Measurements from ENCODE around the gene KLC4.

Gene KLC4

DNA sequence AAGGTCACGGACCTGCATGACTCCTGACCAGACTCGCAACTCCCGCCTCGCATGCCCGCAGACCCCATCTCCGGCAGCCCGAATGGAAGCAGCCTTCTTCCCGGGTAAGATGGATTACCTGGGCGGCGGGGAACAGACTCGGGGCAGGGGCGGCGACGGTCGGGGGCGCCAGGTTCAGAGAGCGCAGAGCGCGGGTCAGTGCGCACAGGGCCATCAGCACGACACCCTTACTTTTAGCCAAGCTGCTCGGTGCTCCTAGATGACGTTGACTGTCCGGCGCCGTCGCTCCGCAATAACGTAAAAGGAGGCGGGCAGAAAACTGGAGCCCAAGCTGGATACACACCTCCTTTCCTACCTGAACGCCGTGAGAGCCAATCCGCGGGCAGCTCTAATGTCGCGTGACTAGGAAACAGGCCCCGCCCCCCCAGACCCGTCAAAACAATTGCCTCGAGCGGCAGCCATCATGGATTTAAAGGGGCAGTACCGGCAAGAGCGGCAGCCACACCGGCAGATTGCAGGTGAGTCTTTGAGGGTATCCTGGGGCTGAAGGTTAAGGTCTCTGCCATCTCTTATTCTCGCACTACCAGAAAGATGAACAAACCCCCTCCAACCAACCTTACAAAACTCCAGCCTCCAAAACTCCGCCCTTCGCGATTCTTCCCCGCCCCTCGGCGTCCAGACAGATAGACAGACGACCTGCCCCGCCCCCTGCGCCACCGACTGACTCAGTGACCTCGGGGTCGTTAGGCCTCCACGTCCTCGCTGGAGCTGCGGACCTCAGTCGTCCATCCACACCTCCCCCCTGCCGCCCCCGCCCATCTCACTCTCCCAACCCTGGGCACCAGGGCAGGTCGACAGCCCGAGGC, at the start of gene KLC4, which contains the start of gene MRPL2:
TSS of gene KLC4 (plus strand) at position 464 of the 866 bp plus-strand sequence. CDS start 1,705 bp downstream, outside the sequence.
TSS of gene MRPL2 (minus strand) at position 267 of the 866 bp plus-strand sequence. CDS start at position 214, 53 bp downstream.
- DNase-seq: peak; percentile 99

DNA sequence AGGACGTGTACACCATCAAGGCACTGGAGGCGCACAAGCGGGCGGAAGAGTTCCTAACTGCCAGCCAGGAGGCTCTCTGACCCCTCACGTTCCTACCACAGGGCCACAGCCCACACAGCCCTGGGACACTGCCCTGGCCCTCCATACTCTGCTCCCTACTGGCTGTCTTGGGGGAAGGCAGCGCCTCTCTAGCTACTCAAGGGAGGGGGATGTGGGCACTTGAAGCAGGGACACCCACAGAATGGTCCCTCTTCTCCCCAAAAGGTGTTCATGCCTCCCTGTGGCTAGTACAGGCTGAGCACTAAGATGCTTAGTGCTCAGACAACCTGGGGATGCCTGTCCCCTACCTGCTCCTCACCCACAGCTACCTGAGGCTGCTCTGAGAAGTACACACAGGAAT, 48.2 kb upstream of the KLC4 start:
- DNase-seq: no peak

DNA sequence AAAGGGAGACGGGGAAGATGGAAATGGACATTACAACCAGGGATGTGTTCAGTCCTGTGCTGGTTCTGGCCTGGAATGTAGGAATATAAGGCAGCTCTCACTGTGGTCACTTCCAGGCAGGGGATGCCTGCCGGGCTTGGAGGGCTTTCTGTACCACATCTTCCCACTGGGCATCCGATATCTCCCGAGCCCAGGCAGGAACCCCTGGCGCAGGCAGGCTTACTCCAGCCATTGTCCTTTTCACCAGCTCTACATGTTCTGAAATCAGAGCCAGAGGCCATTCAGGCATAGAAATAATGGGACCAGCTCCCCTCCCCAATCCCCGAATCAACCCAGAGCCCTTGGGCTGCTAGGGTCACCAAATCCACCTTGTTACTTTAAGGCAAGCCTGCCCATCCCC, 47.1 kb upstream of the KLC4 start:
- no peak for DNase-seq

DNA sequence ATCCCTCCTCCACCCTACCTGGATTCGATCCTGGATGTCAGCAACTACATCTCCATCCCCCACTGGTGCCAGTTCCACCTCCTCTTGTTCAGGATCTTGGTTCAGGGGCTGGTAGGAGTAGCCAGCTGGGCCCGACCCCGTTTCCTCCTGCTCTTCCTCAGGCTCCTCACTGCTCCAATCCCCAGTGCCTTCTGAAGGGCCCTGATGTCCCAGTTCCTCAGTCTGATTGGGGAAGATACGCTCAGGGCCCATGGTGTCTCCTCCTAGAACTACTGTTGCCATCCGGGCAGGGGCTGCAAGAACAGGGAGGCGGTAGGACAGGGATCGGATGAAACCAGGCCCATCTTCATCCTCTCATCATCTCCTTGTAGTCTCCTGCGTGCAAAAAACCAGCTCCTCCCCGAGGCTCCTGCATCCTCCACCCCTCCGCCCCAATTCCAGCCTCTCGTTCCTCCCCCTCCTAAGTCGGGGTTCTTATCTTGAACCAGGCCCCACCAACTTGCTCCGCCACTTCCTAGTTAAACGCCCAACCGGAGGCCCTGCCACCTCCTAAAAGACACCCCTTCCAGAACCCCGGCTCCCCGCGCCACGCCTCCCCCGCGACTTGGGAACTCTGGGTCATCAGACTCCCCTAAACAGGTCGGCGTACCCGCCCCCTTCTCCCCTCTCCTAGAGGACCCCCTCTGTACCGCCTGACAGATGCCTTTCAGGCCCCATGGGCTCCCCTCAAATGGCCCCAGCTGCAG, 46.2 kb upstream of the KLC4 start:
- DNase-seq: no peak

DNA sequence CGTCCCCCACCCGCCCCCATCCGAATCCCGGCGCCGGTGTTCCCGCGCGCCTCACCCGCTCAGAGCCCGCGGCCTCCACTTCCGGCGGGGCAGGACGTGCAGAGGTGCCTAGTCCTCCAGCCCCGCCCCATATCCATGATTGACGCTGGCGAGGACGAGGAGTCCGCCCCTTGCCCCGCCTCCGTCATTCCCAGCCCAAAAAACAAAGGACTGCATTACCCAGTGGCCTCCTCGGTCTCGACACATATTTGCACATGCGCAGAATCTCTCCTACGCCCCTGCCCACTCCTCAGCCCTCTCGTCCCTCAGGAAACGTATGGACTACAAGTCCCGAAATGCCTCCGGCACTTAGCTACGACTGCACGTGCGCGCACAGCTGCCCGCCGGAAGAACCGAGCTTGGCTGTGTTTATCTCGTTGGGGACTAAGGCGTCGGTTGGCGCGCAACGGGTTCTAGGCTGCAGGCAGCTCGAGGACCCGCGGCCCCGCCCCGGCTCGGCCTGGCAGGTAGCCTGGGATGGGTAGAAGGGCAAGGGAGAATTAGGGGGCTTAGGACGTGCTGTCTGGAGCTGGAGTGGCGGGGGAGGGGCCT, 45.5 kb upstream of the KLC4 start, which contains the start of the genes KLHDC3 and MEA1:
TSS of gene KLHDC3 (plus strand) at position 407 of the 591 bp plus-strand sequence. CDS start 2,944 bp downstream, outside the sequence.
TSS of gene MEA1 (minus strand) at position 104 of the 591 bp plus-strand sequence. CDS start 133 bp downstream, outside the sequence.
- DNase-seq: peak; percentile 100

DNA sequence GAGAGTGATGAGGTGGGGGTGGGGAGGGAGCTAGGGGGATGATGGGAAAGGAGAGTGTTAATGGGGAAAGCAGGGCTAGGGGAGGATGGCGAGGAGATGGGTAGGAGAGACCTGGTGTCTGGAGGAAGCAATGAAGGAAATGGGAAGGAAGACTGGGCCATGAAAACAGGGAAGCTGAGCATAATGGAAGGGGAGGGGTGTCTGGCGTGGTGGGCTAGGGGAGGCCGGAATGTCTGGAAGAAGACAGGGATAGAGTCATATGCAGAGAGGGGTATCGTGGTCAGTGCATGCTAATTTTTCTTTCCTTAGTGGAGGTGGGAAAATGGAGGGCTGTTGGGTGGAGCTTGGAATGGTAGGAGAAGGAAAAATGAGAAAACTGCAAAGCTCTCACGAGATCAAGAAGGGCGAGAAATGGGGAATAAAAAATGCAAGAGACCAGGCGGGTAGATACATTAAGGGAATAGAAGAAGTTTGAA, 45.0 kb upstream of the KLC4 start:
- no peak for DNase-seq

DNA sequence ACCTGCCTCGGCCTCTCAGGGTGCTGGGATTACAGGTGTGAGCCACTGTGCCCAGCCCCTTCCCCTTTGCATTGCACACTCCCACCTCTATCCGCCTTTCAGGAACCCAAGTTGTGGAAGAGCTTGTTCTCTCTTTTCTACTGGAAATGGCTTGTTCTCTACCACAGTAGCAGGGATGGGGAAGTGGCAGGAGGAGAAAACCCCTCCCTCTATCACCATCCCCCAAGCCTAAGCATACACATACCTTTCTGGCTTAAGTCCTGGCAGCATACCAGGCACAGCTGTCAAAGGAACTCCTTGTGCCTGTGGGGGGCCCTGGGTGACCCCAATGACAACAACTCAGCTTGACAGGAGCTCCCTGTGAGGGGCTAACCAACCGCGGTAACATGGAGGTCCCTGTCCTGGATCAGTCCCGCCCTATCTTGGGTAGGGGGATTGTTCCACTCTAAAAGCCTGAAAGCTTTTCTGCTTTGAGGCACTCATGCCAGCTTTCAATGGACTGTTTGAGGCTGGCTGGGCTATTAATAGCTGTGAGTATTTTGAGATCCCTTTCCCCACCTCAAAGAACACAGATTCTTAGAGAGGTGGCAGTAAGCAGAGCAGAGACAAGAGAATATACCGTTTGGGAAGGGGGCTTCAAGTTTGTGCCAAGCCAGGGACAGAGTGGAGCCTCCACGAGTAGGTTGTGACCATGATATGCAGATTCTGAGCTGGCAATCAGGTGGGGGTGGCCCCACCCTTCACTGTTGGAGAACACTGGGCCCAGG, 43.1 kb upstream of the KLC4 start:
- DNase-seq: no peak

DNA sequence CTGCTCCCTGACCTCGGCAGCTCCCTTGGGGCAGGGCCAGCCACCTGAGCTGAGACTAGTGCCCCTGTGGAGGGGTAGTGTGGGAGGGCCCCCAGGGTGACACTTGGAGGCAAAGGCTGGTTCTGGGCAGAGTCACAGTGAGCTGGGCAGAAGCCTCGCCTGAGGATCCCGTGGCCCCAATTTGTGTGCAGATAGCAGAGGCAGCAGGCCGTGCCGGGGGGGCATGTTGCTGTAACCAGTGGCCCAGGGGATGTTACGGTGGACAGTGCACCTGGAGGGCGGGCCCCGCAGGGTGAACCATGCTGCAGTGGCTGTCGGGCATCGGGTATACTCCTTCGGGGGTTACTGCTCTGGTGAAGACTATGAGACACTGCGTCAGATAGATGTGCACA, 42.5 kb upstream of the KLC4 start:
- DNase-seq: no peak

DNA sequence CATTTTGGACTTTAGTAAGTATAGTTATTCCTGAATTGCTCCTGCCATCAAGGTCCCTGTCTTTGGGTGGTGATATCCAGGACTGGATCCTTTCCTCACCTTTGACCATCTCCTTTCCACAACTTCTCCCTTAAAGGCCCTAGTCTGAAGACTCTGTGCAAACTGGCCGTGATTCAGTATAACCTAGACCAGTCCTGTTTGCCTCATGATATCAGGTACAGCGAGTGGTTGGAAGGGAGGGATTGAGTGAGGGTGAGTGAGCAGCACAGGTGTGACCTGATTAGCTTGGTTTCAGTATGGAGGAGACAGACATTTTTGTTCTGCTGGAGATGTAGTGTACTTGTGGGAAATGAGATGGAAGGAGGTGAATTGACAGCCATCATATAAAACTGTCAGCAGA, 40.3 kb upstream of the KLC4 start:
- DNase-seq: no peak

DNA sequence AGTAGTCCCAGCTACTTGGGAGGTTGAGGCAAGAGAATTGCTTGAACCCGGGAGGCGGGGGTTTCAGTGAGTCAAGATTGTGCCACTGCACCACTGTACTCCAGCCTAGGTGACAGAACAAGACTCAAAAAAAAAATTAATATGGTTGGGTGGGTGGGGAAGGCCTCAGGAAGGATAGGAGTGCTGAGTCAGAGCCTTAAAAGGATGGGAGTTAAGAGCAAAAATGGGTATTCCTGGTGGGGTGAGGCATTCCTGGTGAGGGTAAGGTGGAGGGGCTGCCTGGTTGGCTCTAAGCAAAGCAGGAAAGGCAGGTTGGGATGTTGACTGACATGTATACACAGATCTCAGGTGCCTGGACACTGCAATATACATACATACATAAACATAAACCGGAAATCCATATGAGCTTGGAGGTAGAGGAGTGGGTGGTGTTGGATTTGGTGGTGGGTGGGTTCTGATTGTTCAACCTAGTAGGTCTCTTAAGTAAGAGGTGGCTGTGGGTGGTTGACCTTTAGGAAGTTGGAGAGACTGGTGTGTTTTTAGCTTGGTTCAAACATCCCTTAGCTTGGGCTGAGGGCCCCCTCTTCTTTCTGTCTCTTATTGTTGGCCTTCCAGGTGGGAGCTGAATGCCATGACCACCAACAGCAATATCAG, 39.3 kb upstream of the KLC4 start:
- DNase-seq: no peak

DNA sequence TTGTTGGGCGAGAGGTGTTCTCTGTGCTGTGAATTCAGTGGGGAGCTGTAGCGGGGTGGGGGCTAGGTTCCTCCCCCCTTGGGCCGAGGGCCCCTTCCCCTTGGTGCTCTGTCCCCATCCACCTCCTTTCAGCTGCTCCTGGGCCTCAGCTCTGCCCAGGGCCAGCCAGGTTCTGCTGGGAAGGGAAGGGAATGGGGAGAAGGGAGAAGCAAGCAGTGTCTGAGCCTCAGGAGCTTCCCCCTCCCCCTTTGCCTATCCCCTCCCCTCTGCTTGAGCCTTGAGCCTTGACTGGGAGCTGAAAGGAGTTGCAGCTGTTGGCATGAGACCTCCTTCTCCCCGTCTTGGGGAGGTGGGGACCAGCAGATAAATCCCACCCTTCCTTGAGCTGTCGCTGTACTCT, 38.6 kb upstream of the KLC4 start:
- no peak for DNase-seq

DNA sequence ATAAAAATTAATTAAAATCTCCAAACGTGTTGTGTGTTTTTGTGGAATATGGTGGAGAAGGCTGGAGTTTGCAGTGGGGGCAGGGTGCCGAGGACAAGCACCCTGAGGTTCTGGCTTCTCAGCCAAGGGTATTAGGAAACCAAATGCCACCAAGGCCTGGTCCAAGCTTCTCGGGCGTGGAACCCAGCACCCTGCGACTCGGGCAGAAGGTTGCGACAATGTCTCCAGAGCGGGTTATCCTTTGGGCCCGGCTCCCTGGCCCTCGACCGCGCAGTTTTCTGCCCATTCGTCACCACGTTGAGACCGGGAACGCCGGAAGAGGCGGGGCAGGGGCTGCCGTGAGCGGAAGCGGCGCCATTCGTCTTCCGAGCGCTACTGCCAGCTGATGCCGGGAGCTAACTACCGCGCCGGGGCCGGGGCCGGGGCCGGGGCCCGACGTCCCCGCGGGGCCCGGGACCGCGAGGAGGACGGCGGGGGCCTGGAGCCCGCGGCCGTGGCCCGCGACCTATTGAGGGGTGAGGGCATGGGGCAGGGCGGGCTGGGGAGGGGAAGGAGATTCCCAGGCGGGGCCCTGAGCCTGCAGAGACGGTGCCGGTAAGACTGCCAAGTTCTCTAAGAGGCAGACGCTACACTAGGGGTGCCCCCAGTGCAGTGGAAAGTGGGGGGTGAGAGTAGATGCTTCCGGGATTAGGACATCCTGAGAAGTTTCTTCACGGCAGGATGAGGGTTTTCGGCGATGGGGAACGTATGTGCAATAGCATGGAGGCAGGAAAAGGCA, 38.0 kb upstream of the KLC4 start, which contains the start of gene RRP36:
TSS of gene RRP36 (plus strand) at position 354 of the 778 bp plus-strand sequence. CDS start at position 386, 32 bp downstream.
- peak; percentile 91 for DNase-seq

DNA sequence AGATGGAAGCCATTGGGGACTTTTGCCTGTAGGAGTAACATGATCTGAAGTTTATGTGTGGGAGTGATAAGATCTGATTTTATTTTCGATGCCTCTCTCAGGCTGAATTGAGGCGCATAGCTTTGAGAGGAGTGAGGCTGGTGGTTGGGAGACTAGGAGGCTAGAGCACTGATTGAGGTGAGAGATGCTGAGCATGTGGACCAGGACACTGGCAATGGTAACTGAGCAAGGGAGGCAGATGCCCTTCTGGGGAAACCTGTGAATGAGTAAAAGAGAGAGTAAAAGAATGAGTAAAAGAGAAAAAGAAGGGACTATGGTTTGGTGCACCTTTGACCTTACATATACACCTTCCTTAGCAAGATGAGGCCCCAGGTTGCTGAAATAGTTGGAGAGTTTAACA, 35.0 kb upstream of the KLC4 start:
- no peak for DNase-seq

DNA sequence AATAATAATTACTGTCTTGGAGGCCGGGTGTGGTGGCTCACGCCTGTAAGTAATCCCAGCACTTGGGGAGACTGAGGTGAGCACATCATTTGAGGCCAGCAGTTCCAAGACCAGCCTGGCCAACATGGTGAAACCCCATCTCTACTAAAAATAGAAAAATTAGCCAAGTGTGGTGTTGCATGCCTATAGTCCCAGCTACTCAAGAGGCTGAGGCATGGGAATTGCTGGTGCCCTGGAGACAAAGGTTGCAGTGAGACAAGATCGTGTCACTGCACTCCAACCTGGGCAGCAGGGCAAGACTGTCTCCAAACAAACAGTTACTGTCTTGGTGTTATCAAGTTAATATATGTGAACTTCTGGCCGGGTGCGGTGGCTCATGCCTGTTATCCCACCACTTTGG, 33.1 kb upstream of the KLC4 start:
- no peak for DNase-seq

DNA sequence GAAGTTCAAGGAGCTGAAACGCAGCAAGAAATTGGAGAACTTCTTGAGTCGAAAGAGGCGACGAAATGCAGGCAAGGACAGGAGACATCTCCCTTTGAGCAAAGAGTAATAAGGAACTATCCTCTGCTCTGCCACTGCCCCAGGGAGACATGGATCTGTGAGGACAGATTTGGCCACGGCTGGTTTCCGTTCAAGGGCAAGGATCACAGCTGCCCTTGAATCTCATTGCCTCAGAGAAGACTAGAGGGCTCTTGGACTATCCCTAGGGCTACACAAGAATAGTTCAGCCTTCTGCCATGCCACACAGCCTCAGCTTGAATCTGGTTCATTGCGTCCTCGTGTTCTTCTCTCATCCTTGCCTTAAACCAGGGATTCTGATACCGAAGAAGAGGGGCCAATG, 30.3 kb upstream of the KLC4 start:
- DNase-seq: no peak

DNA sequence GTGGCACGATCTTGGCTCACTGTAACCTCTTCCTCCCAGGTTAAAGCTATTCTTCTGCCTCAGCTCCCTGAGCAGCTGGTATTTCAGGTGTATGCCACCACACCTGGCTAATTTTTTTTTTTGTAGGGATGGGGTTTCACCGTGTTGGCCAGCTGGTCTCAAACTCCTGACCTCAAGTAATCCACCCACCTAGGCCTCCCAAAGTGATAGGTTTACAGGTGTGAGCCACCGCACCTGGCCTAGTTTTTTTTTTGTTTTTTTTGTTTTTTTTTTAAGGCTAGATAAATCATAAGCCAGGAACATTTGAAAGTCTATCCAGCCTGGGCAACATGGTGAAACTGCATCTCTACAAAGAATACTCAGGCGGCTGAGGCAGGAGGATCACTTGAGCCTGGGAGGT, 27.1 kb upstream of the KLC4 start:
- no peak for DNase-seq

DNA sequence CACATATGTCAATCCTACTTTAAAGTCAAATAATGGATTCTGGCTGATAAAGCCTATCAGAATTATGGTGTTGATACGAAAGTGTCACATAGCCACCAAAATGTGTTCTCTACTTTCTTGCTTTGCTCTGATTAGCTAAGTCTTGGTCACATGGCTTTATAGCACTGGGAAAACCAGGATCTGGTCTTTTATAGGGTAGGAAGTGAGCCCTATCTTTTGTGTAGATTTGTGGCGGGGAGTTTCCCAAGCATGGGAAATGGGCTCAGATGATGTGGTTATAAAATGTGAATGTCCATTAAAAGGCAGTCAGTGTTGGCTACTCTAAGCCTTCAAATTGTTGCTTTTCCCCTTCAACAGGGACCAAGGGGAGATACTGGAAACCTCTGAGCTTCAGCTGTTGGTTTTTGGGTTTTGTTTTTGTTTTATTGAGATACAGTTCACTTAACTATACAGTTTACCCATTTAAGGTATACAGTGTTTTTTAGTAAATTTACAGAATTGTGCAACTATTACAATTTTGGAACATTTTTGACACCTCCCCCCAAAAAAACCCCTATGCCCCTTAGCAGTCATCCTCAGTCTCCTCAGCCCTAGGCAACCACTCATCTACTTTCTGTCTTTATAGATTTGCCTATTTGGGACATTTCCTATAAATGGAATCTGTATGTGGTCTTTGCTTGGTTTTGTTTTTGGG, 25.8 kb upstream of the KLC4 start:
- no peak for DNase-seq

DNA sequence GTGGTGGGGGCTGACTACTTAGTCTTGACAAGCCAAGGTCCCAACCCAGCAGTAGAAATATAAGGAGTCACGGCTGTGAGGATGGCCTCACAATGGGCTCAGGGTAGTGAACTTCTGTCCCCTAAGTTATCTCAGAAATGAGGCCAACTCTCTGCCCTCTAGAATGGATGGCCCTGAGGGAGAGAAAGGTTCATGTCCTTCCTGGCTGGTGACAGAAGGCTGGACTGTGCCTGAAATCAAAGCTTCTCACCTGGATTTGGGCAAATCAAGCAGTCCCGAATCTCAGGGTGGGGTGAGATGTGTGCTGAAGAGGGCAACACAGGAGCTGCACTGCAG, 25.3 kb upstream of the KLC4 start:
- no peak for DNase-seq

DNA sequence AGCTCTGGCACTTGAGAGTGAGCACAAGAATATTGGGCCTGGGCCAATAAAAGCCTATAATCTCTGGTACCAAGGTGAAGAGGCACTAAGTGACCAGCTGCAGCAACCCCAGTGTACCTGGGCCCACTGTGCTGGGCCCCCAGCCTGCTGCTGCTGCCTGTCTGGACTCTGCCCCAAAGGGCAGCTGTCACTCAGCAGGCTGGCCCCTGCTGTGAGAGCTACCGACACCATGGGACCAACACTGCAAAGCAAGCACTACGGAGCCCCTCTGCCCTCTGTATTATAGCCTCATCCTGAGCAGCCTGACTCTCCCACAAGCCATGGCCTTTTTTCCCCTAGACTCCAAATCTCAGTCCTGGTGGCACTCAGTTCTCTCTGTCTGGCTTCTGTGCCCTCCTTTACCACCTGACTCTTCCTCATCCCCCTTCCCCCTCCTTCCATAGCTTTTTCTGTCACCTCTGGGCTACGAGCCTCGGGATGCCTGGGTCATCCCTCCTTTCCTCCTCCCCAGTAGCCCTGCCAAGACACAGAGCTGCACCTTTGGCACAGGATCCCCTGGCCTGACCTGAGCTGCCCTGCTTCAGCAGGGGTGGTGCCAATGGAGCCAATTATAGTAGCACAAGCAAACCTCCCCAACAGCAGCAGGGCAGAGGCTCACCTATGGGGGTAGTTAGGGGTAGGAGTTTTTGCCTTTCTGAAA, 23.8 kb upstream of the KLC4 start:
- DNase-seq: no peak

DNA sequence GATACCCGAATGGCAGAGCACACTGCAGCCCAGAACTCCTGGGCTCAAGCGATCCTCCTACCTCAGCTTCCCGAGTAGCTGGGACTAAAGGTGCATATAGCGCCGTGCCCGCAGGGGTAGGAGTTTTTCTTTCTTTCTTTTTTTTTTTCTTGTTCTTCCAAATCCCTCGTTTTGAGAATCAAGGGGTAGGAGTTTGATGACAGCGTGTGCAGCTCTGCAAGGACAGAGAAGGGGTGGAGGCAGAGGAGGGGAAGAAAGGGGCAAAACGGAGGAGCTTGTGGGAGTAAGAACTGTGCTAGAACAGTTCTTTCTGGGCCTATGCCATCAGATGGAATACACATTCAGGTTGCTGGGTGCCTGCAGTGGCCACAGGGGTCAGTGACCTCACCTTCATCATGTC, 22.7 kb upstream of the KLC4 start:
- DNase-seq: no peak

All from activated effector memory CD4-positive, alpha-beta T cell treated with anti-CD3 and anti-CD28 coated beads, Interleukin-2, amount 50 U/mL, for 16 hours (primary cell).